ENCODE measurements around the gene MST1.
"Not testable (repeated sequence)": the region's sequence is repeated elsewhere in the genome, so short reads cannot be mapped to it uniquely, and the experiment has no call there.

MST1 gene

DNA sequence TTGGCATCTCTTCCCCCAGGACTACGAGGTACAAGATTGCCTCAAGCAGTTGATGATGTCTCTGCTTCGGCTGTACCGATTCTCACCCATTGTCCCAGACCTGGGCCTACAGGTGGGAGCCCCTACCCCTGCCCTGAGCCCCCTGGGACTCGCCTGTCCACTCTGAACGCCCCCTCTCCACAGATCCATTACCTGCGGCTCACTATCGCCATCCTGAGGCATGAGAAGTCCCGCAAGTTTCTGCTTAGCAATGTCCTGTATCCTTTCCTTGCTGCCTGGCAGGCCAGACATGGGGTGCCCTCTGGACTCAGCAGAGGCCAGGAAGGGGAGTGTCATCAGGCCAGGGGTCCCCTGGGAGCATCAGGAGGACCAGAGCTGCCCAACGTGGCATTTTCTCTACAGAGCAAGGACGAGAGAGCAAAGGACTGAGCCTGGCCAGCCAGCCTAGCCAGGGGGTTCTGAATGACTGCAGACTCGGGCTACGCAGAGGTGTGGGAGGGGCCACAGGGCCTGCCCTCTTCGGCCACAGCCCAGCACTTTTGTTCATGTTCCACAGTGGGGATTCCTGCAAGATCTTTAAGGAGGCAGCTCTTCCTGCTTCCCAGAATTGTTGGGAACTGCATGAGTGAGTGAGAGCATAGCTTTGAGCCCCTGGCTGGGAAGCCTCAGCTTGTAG lies 11.3 kb upstream of the MST1 start:
- DNase-seq (ENCODE audit: low spot score) = no peak

DNA sequence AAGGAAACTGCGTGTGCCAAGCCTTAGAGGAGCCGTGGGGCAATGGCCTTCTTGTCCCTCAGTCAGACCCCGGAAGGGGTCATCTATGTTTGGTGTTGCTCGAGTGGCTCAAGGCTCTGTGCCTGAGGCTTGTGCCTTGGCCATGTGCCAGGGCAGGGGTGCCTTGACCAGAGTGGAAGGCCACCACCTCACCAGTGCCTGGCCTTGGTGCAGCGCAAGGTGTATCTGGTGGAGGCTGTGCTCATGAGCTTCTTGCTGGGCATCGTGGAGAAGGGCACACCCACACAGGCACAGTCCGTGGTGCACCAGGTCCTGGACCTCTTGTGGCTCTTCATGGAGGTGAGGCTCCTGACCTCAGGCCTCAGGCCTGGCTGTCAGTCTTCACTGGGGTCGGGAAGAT lies 10.7 kb upstream of the MST1 start:
- DNase-seq (ENCODE audit: low spot score) = no peak

- no peak for DNase-seq (ENCODE audit: low spot score)
Measured at GRCh38 chr3:49699281-49699979, 10.2 kb upstream of the MST1 start.

DNA sequence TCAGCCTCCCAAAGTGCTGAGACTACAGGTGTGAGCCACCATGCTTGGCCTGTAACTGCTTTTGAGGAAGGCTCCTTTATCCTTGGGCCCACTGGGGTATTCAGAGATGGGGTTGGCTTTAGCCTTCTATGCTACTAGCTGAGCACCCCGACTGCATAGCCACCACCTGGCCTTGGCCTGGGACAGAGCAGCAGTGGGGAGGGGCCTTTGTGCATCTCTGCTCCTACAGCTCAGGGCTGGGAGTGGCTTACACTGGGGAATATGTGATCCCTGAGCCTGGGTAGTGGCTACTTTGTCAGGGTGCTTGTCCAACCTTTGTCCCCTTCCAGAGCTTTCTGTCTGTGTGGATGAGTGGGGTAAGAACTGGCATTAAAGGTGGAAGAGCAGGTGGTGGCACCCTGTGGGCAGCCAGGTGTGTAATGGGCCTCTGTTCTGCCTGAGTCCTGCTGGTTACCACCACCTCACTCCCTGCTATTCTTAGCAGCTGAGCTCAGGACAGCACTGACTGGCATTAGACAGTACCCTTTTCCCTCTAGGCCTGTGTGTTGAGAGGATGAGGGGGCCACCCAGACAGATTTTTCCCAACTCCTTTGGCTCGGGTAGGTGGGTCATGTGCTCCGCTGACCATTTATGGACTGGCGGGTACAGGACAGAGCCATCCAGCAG lies 6.2 kb upstream of the MST1 start:
- not testable (repeated sequence) for DNase-seq (ENCODE audit: low spot score)

GRCh38 chr3:49694409-49695070 lies 5.3 kb upstream of the MST1 start:
- not testable (repeated sequence) for DNase-seq (ENCODE audit: low spot score)

DNA sequence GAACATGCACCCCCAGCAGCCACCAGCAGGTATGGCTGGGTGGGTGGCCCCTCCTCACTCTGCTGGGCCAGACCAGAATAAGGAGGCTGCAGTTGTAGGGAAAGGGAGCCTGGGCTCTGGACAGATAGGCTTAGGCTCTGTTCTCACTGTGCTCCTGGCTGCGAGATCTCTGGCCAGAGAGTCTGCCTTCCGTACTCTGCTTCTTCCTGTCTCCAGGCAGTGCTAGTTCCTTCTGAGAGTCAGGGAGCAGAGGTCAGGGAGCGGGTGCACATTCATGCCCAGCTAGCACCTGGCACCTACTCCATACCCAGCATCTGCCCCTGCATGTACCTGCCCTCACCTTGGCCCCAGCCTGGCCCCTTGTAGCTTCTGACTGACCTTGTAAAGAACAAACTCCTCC lies 2.2 kb upstream of the MST1 start:
- not testable (repeated sequence) for DNase-seq (ENCODE audit: low spot score)

- not testable (repeated sequence) for DNase-seq (ENCODE audit: low spot score)
Measured at GRCh38 chr3:49690856-49691255, 1.6 kb upstream of the MST1 start.

- DNase-seq (ENCODE audit: low spot score) = not testable (repeated sequence)
Measured at GRCh38 chr3:49689908-49690624, 792 bp upstream of the MST1 start.

- DNase-seq (ENCODE audit: low spot score) = not testable (repeated sequence)
Measured at GRCh38 chr3:49688338-49689045, 782 bp downstream of the MST1 start.

DNA sequence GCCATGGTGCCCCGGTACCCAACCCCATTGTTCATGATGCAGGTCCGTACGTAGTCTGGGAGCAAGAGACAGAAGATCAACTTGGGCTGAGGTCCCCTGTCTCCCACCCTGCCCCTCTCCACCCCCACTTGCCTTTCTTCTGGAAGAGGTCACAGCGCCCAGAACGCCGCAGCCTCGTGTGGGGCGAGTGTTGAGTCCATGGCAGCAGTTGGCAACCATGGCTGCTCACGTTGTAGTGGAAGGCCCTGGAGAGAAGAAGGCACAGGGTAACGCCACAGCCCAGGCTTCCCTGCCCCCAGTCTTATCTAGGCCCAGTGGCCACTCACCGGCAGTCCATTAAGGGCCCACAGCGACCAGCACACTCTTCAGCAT lies 1.9 kb downstream of the MST1 start:
- DNase-seq (ENCODE audit: low spot score) = not testable (repeated sequence)

DNA sequence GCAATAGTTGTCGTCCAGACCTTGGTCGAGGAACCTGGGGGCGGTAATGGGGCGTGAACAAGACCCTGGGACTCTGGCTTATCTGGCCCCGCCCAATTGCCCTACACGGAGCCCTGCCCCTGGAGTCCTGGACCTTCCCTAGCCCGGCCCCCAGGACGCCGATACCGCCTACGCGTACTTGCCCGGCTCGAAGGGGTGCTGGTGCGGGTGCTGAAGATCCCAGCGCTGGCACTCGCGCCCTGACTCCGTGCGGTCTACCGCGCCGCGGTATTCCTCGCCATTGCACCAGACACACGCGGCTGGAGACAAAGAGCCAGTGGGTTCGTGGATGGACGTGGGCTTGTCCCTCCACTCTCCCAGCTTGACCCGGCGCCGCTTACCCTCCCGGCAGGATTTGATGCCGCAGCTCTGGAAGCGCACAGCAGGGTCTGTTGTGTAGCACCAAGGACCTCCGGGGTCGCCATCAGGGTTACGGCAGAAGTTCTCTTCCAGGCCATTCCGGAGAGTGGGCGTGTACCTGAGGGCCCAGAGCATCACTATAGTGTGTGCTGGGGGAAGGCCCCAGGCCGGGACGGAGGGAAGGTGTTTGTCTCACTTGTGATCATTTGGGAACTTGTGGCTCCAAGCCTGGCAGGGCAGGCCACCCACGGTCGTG lies 2.4 kb downstream of the MST1 start:
- not testable (repeated sequence) for DNase-seq (ENCODE audit: low spot score)

DNA sequence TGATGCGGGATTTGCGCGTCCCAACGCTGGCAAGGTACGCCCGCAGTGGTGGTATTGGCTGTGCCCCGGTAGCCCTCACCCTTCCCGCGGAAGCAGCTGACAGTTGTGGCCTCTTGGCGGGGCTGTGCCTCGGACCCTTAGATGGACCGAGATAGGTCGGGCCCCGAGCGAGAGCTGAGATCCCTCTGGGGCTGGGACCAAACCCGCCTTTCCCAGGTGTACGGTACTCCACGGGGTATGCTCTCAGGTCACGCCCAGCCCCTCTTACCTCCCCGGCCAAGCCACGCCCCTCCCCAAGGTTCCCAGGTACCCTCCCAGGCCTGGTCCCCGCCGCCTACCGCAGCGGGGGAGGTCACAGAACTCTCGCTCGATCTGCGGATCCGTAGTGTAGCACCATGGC lies 2.9 kb downstream of the MST1 start:
- DNase-seq (ENCODE audit: low spot score) = not testable (repeated sequence)

DNA sequence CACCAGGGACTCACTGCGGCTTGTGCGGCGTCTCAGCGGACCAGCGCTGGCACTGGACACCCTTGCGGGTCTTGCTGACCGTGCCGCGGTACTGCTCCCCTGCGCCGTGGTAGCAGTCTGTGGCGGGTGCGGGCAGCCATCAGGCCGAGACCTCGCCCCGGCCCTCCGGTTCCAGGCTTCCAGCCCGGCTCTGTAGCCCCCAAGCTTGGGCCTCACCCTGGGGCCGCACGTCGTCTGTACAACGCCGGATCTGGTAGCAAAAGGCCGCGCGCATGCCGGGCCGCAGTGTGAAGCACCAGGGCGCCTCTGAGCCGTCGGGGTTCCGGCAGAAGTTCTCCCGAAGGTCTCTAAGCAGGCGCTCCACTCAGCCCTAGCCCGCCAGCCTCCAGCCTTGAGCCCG lies 3.4 kb downstream of the MST1 start:
- DNase-seq (ENCODE audit: low spot score) = not testable (repeated sequence)

GRCh38 chr3:49685103-49685502 lies 4.2 kb downstream of the MST1 start:
- DNase-seq (ENCODE audit: low spot score) = not testable (repeated sequence)

- DNase-seq (ENCODE audit: low spot score) = not testable (repeated sequence)
Measured at GRCh38 chr3:49684453-49684852, 4.8 kb downstream of the MST1 start.

GRCh38 chr3:49683162-49683561 lies 6.1 kb downstream of the MST1 start:
- no peak for DNase-seq (ENCODE audit: low spot score)

GRCh38 chr3:49681543-49681942 lies 7.7 kb downstream of the MST1 start:
- no peak for DNase-seq (ENCODE audit: low spot score)

- DNase-seq (ENCODE audit: low spot score) = no peak
Measured at GRCh38 chr3:49681232-49681522, 8.1 kb downstream of the MST1 start.

- DNase-seq (ENCODE audit: low spot score) = no peak
Measured at GRCh38 chr3:49680493-49681231, 8.6 kb downstream of the MST1 start.

GRCh38 chr3:49675912-49676311 lies 13.4 kb downstream of the MST1 start:
- DNase-seq (ENCODE audit: low spot score) = no peak

Data from kidney capillary endothelial cell (primary cell).